ENCODE data around the gene PLXNB2.

Gene PLXNB2

DNA sequence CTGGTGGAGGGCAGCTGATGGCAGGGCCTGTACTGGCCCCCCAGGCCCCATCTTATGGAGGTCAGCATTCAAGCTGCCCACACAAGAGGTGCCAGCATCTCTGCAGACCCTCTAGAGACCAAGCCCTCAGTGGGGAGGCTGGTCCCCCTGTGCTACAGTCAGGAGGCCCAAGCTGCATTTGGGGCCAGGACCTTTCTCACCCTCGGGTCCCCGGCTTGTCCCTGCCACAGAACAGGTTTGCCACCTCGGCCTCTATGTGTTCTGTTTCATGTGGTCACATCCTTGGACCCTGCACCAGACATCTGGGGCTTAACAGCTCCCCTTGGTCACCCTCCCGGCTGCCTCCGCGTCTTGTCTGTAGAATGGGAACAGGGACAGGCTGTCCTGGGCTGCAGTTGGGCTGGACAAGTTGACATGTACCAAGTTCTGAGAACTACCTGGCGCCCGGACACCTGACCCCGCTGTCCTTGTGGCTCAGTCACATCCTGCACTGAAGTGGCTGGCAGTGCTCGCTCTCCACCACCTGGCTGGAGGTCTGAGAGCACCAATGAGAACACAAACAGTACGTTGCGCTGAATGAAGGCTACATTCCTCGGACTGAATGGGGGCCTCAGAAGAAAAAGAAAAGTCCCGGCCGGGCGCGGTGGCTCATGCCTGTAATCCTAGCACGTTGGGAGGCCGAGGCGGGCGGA is 2.7 kb upstream of the PLXNB2 start:
- no peak for DNase-seq

DNA sequence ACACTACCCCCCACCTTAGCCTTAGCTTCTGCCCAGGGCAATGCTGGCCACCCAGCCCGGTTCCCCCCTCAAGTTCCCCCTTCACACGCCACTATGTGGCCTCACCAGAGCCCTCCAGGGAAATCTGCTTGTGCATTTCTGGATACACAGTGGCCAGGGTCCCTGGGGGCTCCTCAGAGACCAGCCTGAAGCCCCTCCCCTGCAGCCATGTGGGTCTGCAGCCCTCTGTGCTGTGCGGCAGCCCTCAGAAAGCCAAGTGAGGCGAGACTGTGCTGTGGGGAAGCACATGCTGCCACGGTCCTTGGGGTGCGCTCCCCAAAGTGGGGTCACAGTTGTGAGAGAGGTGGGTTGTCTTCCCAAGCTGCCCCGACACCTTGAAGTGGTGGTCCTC is 2.1 kb upstream of the PLXNB2 start:
- DNase-seq, result no peak

DNA sequence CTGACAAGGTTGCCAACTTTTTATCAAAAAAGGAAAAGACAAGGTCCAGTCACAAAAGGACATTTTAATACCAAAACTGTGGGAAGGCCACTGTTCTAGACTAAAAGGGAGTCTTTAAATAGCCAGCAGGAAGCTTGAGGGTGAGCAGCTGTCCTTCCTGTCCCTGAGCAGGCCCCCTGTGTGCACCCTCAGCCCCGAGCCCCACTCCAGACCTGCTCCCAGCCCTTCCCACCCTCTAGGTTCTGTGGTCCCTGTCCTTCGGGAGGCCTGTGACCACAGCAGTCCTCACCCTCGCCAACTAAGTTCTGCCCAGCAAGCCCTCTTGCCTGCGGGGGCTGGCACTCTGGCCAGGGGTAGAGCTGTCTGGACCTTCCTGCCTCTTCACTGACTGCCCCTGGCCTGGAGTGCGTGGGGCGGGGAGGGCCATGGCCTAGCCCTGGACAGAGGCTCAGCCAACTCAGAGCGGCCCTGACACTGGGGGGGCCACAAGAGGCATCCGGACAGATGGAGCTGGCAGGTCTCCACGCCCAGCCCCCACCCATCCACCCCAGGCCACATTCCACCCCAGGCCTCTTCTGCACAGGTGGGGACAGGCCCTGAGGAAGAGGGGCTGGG is 1.6 kb upstream of the PLXNB2 start:
- DNase-seq, result no peak

DNA sequence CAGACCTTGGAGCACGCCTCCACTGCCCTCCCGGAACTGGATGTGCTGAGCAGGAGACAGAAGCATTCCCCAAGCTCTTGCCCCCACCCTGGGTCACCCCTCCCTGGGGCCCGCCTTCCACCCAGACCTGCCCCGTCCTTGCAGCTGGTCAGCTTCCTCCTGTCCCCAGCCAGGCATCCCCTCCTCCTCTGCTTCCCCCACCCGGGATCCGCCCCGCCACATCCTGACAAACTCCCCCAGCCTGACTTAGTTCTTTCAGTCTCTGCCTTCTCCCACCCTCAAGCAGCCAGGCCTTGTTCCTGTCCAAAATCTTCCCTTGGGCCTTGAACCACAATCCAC is 1.1 kb upstream of the PLXNB2 start:
- DNase-seq, result no peak

DNA sequence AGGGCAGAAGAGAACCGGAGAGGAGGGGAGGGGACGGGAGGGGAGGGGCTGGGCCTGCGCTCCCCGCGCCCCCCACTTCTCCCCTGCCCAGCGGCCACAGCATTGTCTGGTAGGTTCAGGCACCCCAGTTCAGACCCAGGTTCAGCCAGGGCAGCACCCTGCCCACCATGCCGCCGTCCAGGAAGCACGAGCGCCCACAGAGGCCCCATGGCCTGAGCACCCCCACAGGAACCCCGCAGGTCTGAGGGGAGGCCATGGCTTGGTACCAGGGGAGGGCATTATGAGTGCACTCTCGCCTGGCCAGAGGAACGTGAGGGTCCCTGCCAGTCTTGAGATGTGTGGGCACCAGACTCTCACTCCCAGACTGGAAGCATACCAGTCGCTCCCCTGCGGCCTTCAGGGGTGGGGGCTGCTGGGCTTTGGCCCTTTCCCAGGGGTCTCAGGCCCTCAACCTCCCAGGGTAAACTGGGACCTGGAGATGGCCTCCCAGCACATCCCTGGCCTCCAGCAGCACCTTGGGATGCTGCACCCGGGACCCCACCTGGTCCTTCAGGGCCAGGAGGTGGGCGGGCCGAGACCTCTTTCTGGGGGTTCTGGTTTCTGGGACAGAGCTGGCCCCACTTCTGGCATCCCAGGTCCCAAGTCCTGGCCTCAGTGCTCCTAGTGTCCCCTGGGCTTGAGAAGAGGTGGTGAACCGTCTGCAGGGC is 597 bp upstream of the PLXNB2 start:
- no peak for DNase-seq

DNA sequence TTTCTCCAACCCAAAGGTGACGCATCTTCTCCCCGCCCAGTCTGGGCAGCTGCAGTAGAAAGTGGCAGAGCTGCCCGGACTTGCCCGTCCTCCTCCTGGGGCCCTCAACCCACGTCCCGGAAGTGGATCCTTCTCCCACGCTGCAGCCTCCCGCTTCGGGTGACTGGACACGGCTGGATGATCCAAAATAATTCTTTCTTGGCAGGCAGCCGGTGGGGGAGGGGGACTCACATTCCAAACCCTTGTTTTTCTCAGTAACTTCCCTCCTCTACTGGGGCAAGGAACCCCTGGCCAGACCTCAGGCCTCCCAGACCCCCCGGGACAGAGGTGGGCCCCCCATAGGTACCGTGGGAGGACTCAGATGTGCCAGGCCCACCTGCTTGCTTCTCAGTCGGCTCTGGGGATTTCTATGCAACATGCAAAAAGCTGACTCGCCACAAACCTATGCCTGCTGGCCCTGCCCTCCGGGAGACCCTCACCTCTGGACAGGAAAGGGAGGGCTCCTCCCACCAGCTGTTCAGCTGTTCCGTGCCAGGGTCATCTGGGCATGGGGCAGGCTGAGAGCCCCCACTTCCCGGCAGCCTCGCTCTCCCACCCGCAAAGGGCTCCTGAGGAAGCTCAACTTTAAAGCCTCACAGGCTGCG is 1.4 kb downstream of the PLXNB2 start:
- no peak for DNase-seq

DNA sequence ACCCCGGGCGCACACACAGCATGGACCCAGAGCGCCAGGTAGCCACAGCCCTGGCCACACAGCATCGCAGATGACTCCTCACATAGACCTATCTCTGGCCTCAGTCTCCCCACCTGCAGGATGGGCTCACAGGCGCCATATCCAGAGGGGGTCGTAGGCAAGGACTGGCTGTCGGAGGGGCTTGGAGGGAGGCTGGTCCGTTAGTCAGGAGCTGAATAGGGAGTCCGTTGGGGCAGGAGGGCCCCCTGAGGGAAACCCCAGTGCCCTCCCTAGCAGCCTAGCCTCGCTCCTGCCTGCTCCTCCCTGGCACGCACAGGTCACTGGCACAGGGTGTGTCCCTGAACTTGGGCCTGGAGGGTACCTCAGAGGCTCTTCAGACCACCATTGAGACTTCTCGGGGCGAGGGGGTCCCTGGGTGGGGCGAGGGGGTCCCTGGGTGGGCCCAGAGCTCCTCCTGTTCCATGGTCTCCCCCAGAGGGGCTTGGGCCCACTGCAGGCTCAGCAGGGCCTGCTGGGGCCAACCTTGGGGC is 2.0 kb downstream of the PLXNB2 start:
- DNase-seq, result no peak

DNA sequence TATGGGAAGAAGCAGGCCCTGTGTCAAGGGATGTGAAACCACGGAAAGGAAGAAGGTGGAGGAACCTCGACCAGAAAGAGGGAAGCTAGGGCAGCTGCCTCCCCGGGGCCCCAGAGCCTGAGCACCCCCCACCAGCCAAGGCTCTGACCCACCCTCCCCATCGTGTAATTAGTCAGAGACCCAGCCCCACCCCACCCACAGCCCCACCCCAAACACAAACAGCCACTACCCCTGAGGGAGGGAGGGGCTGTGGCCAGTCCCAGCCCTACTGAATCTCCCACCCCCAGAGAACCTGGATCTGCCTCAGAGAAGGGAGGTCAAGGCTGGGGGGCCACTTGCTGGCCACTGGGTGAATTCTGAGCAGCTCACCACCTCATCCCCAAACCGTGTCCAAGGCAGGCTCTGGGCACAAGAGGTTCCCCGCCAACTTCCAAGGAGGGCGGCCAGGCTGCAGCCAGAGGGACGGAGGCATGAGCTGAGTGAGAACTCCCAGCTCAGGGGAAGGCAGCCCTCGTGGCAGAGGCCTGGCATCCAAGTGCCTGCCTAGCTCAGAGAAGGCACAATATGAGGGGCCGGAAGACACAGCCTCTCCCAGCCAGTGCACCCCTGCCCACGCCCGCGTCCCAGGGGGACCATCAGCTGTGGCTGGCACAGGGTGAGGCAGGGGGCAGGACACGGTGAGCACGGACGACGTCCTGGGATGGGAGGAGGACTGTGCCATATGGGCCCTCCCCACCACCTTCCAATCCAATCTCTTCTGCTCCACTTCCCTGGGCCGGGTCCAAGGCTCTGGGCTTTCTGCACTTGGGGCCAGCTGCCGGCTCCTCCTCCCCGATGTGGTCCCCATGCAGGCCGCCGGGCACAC is 2.7 kb downstream of the PLXNB2 start:
- DNase-seq, result no peak

DNA sequence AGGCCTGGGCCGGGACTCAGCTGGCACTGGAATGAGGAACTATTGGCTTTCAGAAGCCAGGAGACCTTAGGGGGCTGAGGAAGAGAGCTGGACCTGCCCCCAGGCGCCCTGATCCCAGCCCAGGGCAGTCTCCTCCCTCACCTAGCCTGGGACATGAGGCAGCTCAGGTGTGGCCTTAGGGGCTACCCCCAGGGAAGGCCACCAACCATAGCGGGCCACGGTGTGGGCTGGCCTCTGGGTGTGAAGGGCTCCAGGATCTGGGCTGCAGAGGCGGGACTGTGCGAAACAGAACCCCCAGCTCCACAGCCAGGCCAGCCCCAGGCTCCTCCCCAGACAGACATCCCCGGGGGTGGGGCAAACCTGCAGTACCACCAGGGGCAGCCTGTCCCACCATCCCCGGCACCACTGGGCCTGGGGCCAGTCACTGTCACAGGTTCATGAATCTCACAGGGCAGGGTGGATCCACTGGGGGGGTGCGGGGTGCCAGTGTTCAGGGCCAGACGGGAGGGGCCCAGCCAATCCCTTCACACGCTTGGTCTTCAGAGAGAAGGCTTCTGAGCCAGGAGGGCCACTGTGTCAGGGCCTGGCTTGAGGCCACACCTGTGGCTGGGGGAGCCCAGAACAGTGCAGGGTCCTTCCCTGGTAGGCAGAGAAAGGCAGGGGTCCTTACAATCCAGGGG is 3.5 kb downstream of the PLXNB2 start:
- no peak for DNase-seq

DNA sequence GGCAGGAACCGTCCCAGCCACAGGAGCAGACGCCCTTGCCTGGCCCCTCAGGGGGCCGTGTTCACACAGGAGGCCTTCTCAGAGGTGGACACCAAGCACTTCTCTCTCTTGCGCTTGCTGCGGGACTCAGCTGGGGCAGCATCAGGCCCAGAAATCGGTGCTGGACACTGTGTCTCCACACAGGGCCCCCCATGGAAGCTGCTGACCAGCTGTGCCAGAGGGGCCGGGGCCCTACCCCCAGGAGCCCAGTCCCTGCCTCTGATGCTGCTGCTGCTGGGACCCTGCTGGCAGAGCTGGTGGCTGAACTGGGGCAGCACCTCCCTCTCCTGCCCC is 4.0 kb downstream of the PLXNB2 start:
- DNase-seq, result no peak

DNA sequence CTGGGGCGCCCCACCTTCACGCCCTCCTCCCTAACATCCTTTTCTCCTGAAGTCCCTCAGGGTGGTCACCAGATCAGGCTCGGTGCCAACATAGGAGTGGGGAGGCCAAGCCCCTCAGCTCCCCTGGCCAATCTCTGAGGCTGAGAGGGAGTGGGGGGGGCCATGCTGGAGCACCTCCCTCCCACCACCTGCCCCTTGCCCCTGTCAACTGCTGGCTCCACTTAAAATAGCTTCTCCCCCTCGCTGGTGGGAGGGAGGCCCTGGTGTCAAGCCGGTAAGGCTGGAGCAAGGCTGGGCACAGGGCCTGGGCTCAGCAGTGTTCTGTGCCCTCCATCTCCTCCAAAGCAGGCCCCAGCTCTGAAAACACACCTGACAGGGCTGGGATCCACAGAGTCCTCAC is 4.9 kb downstream of the PLXNB2 start:
- DNase-seq, result no peak

DNA sequence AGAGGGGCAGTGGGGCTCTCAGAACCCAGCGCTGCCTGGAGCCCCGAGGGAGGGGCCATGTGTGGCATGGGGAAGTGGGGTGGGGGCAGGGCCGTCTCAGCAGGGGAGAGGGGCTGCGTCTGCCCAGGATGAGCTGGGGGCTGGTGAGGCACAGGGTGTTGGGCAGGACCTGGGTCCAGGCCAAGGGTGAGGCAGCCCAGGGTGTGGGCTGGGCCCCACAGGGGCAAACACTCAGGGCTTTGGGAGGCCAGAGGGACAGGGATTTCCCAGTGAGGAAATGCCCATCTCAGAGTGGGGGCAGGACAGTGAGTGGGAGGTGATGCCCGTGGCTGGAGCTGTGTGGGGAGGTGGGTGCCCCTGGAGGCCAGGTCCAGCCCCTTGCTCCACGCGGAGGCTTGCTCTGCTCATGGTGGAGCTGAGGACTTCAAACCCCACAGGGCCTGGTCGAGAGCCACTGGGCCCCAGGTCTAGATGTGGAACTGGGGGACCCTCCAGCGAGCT is 5.4 kb downstream of the PLXNB2 start:
- DNase-seq, result no peak

DNA sequence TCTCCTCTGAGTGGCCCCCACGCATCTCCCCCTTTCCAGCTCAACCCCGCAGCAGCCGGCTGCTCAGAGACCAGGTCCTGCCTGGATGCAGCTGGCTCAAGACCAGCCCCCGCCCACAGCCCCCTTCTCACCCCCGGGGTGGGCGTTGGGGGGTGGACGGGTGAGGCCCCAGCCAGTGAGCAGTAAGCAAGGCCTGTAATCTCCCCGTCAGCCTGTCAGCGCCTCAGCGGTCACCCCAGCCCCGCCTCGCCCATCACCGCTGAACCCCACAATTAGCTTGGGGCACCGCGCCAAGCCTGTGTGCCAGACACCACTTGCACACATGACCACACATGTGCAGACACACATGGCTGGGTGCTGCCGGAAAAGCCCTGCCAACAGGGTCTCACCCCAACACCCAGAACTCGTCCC is 5.9 kb downstream of the PLXNB2 start:
- no peak for DNase-seq

DNA sequence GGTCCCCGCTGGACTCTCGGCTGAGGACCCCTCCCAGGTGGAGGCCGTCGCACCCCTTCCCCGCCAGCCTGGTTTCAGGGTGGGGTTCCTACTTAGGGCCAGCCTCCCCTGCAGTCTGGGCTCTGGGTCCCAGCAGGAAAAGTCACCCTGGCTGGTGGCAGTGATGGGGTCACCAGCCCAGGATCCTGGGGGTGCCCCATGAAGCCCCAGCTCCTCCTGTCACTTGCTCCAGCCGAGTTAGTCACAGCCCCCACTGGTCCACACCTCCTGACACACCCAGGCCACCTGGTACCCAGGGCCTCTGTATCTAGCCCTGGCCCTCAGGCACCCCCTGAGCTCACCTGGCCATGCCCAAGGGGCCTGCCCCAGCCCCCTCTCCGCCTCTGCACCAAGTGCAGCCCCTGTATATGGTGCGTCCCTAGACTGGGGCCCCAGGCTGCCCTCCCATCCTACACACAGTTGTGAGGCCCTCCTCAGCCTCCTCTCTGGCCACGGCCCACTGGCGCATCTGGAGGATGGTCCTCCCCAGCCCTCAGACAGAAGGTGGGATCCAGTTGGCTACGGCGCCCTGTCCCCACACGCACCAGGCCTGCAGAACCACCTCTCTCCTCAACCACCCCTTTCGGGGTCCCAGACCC is 6.7 kb downstream of the PLXNB2 start:
- no peak for DNase-seq

DNA sequence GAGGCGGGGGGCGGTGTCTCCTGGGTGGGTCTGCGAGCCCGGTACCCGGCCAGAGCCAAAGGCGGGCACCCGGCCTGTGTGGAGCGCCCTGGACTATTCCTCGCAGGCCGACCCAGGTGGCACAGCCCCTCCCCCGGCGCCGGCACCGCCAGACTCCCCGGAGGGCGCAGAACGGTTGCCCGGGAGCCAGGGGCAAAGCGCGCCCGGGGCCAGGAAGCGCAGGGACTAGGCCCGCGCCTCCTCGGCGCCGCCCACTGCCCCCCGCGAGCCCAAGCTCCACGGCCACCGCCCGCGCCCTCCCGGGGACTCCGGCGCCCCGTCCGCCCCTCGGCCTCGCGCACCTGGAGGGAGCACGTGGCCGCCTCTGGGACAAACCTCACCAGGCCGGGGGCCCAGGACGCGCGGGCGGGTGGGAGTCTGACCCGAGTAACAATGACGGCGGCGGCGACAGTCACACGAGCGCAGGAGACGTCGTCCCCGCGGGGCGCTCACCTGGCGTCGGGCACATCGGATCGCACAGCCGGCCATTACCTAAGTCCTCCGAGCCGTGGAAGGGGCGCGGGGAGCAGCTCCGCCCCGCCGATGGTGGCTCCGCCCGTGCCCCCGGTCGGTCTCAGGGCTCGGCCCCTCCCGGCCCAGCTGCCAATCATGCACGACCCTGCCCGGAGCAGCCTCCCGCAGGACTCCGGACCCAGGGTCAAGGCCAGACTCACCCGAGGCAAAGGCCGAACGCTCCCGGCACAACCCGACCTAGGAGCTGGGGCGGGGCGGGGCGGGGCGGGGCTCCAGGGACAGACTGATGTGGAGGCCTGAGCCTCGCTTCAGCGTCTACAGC is 7.4 kb downstream of the PLXNB2 start:
- DNase-seq, result no peak

DNA sequence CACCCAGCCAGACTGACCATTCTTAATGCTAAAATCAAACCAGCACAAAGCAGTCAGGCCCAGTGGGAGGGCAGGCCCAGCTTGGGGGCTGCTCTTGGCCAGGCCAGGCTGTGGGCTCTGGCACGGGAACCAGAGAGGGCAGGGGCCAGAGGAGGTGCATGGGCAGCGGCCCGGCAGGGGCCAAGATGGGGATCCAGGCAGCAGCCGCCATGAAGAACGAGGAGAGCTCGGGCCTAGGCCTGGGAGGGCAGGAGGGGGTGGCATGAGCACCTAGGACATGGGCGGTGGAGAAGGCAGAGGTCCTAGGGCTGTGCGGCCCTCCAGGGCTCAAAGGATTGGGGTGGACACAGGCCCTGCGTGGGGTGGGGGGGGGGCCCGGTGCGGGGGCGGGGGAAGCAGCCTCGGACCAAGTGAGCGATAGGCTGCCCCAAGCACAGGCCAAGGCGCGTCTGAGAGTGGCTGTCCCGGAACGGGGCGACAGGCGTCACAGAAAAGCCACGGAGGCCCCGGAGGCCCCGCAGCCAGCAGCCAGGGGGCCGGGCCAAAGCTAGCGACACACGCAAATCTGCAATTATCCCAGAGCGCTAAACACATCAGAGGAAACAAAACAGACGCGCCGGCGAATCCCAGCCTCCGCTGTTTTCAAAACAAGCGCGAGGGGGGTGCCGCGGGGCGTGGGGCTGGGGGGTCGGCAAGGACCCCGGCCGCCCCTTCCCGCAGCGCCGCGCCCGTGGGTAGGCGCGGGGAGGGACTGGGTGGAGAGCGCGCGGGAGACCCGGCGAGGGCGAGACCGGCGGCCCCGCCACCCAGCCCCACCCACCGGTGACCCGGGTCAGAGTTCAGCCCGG is 8.3 kb downstream of the PLXNB2 start:
- DNase-seq, result no peak

DNA sequence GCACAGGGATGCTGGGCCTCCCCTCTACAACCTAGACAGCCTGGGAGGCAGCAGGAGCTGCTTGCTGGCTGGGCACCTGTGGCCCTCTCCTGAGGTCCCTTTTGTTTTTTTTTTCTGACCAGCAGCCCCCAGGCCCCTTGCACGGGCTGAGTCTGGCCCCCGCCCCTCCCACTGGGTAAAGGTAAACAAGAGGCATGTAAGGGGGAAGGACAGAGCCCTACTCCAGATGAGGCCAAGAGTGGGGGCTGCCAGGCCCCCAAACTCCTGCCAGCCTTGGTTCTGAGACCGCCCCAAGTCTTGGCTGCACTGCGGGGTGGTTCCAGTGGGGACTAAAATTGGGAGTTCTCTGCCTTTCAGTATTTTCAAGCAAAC is 9.2 kb downstream of the PLXNB2 start:
- no peak for DNase-seq

DNA sequence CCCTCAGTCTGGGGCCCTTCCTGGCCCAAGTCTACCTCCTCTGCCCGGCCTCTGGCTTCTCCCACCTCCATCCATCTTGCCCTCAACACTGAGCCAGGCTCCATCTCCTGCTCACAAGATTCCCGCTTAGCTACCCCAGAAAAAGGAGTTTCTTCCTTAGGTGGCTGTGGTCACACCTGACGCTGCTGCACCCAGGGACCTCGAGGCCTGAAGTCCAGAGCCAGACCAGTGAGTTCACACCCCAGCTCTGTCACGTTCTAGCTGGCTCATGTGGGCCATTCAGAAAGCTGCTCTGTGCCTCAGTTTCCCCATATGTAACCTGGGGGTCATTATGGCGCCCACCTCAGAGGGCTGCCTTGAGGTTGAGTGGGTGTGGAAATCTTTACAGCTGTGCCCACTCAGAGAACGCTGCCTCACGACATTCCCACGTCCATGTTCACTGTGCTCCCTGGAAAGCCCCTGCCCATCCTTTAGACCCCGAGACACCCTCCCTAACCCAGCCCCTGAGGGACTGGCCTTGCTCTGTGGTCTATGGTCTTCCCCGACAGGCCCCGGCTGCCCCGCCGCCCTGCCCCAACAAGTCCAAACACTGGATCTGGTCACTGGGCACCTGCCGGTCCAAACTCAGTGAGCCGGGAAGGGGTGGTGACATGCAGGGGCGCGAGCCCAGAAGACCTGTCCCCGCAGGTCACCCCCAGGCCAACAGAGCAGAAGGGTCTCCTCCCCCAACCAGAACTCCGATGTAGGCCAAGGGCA is 9.8 kb downstream of the PLXNB2 start:
- DNase-seq, result no peak
